Measurements from ENCODE around the gene MFSD2B. TPM values are rescaled to one million over a fixed set of nuclear protein-coding genes. Genes with fewer than 3 reads are reported as not detected.
"Not testable (repeated sequence)": the region's sequence is repeated elsewhere in the genome, so short reads cannot be mapped to it uniquely, and the experiment has no call there.

The MFSD2B gene
- total RNA-seq, 2 experiments from 2014 or later: 0.28 to 0.30 TPM

DNA sequence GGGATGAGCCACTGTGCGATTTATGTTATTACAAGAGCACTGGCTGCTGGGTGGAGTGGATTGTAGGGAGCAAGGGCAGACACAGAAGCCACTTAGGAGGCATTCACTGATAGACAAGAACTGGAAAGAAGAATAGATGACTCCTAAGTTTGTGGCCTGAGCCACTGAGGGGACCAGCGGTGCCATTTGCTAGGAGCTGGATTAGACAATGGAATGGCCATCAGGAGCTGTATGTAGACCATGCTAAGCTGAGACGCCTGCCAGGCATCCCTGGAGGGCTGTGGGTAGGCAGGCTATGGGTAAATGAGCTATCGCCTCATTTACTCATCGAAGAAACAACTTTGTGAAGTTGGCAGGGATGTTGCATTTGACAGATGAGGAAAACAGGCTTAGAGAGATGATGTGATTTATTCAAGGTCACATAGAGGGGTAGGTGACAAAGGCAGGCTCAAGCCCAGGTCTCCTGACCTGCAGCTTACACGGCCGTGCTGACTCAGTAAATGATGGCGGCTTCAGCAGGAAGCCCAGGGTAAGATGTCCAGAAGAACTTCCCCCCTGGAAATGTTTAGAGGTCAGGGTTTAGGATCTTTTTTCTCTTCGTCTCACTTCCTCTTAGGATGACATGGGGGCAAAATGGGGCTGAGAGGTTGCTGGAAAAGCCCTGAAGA, 2.8 kb downstream of the MFSD2B start:
- H3K27ac Mint-ChIP-seq: no peak overlapping the region

DNA sequence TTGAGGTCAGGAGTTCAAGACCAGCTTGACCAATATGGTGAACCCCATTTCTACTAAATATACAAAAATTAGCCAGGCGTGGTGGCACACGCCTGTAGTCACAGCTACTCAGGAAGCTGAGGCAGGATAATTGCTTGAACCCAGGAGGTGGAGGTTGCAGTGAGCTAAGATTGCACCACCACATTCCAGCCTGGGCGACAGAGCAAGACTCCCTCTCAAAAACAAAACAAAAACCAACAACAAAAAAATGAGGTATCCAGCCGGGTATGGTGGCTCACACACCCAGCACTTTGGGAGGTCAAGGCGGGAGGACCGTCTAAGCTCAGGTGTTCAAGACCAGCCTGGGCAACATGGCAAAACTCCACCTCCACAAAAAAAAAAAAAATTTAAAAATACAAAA, 5.0 kb downstream of the MFSD2B start:
- H3K9me3 ChIP-seq (ENCODE audit: control insufficient read depth in 1 of 2, insufficient read depth in 1 of 2, low read length in 2 of 2); POLR2A ChIA-PET; H3K4me3 ChIP-seq (ENCODE audit: low read length); H3K4me1 ChIP-seq (ENCODE audit: insufficient read depth, low read length); ATAC-seq (ENCODE audit: poor library complexity); intact Hi-C loops (cut with DNase I, micrococcal nuclease); H3K4me1 Mint-ChIP-seq (ENCODE audit: low read depth); CTCF ChIA-PET; H3K9me3 Mint-ChIP-seq; H3K4me3 Mint-ChIP-seq; H3K27ac Mint-ChIP-seq; H3K36me3 ChIP-seq (ENCODE audit: insufficient read depth, low read length); H3K27ac ChIP-seq (ENCODE audit: low read depth in 1 of 2, low read length in 2 of 2); H3K36me3 Mint-ChIP-seq (ENCODE audit: low read depth); DNase-seq: not testable (repeated sequence)
- H3K27me3 ChIP-seq (ENCODE audit: control insufficient read depth in 1 of 2, insufficient read depth in 2 of 2, low read length in 2 of 2): peaks cover 17 to 24% of the 10 kb centered on the region in 2 experiments
- H3K27me3 Mint-ChIP-seq: peaks cover 34% of the 10 kb centered on the region

More for the DNA sequence above, 2.8 kb downstream of the MFSD2B start:
- H3K9me3 Mint-ChIP-seq: no peaks in the 10 kb centered on the region
- CTCF ChIA-PET: no interaction called here
- DNase-seq (no peak), ATAC-seq (ENCODE audit: poor library complexity) (no peak)
- H3K4me3 ChIP-seq (ENCODE audit: low read length): no peak overlapping the region
- no peak overlapping the region for H3K4me3 Mint-ChIP-seq
- POLR2A ChIA-PET: interaction anchor here (1.1 to 1.8 kb wide), 2 partner anchors 12 to 64 kb away, joined by 3 to 5 read pairs; partner anchors contain the start of gene SF3B6
- TF ChIP-seq, protein P1, sequence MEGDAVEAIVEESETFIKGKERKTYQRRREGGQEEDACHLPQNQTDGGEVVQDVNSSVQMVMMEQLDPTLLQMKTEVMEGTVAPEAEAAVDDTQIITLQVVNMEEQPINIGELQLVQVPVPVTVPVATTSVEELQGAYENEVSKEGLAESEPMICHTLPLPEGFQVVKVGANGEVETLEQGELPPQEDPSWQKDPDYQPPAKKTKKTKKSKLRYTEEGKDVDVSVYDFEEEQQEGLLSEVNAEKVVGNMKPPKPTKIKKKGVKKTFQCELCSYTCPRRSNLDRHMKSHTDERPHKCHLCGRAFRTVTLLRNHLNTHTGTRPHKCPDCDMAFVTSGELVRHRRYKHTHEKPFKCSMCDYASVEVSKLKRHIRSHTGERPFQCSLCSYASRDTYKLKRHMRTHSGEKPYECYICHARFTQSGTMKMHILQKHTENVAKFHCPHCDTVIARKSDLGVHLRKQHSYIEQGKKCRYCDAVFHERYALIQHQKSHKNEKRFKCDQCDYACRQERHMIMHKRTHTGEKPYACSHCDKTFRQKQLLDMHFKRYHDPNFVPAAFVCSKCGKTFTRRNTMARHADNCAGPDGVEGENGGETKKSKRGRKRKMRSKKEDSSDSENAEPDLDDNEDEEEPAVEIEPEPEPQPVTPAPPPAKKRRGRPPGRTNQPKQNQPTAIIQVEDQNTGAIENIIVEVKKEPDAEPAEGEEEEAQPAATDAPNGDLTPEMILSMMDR (IDR thresholded peaks at IDR 0.05): no peak
- no peaks in the 10 kb centered on the region for H3K36me3 ChIP-seq (ENCODE audit: insufficient read depth, low read length)
- H3K4me1 ChIP-seq (ENCODE audit: insufficient read depth, low read length): peaks cover 11% of the 10 kb centered on the region
- H3K27me3 ChIP-seq (ENCODE audit: control insufficient read depth in 1 of 2, insufficient read depth in 2 of 2, low read length in 2 of 2): peaks cover 27 to 35% of the 10 kb centered on the region in 2 experiments
- intact Hi-C loops (cut with DNase I, micrococcal nuclease): no loop called here
- H3K27ac ChIP-seq (ENCODE audit: low read depth in 1 of 2, low read length in 2 of 2): no peak overlapping the region
- peaks cover 0 to 7% of the 10 kb centered on the region in 2 experiments for H3K9me3 ChIP-seq (ENCODE audit: control insufficient read depth in 1 of 2, insufficient read depth in 1 of 2, low read length in 2 of 2)
- no peaks in the 10 kb centered on the region for H3K36me3 Mint-ChIP-seq (ENCODE audit: low read depth)
- H3K27me3 Mint-ChIP-seq: peaks cover 47% of the 10 kb centered on the region
- no peaks in the 10 kb centered on the region for H3K4me1 Mint-ChIP-seq (ENCODE audit: low read depth)

DNA sequence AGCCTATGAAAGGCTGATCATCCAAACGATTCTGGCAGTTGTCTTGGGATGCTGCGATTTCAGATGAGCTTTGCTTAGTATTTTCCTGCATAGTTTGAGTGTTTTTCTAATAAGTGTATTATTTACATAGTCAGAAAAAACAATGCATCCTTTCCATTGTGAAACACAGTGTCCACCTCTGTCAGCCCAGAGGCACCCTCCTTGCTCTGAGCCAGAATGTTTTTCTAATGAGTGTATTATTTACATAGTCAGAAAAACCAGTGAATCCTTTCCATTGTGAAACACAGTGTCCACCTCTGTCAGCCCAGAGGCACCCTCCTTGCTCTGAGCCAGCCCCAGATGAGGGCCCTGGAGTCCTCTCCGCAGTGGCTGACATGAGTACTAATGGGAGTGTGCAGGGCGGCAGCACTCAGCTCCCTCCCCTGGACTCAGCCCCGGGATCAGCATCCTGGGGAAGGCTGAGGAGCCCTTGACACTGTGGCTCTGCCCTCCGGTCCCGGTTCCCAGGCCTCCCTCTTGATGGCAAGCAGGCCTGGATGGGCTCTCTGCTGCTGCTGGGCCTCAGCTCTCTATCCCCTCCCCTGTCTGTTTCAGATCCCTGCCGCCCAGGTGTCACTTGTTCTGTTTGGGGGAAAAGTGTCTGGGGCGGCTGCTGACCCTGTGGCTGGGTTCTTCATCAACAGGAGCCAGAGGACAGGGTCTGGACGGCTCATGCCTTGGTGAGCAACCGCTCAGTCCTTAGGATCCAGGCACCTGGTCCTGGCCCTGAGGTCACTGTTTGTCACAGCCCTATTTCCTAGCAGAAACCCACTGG, 5.9 kb downstream of the MFSD2B start:
- Mint-ChIP-seq H3K36me3 (ENCODE audit: low read depth) (no peaks in the 10 kb centered on the region), H3K27ac (no peak overlapping the region), H3K4me3 (no peak overlapping the region), H3K4me1 (ENCODE audit: low read depth) (no peaks in the 10 kb centered on the region), H3K9me3 (no peaks in the 10 kb centered on the region), H3K27me3 (peaks cover 32% of the 10 kb centered on the region)
- Histone ChIP-seq H3K4me3 (ENCODE audit: low read length) (no peak overlapping the region), H3K27me3 (ENCODE audit: control insufficient read depth in 1 of 2, insufficient read depth in 2 of 2, low read length in 2 of 2) (peaks cover 12 to 17% of the 10 kb centered on the region in 2 experiments), H3K27ac (ENCODE audit: low read depth in 1 of 2, low read length in 2 of 2) (no peak overlapping the region), H3K36me3 (ENCODE audit: insufficient read depth, low read length) (no peaks in the 10 kb centered on the region), H3K9me3 (ENCODE audit: control insufficient read depth in 1 of 2, insufficient read depth in 1 of 2, low read length in 2 of 2) (no peaks in the 10 kb centered on the region), H3K4me1 (ENCODE audit: insufficient read depth, low read length) (no peaks in the 10 kb centered on the region)
- DNase-seq: no peak
- TF ChIP-seq, protein P1 (IDR thresholded peaks at IDR 0.05): no peak
- POLR2A ChIA-PET: no interaction called here
- CTCF ChIA-PET: no interaction called here
- ATAC-seq (ENCODE audit: poor library complexity): no peak
- intact Hi-C loops (cut with DNase I, micrococcal nuclease): no loop called here
